ENCODE results near the gene C1orf35.
A peak's percentile ranks its signal among the peaks of the same experiment; 100 is the strongest.

C1orf35 gene

GRCh38 chr1:228082918-228083870, 19.9 kb downstream of the C1orf35 start:
- DNase-seq (ENCODE audit: extremely low spot score, insufficient read length, low read depth) (no peak), FAIRE-seq (peak; percentile 56)

- FAIRE-seq (peak; percentile 88), DNase-seq (ENCODE audit: extremely low spot score, insufficient read length, low read depth) (peak; percentile 99)
Observed at GRCh38 chr1:228082214-228082917, 20.8 kb downstream of the C1orf35 start, which contains the start of gene ARF1. ARF1 (plus strand) TSS chr1:228082708; CDS start chr1:228097115, 14,407 bp downstream.

GRCh38 chr1:228081578-228082213, 21.4 kb downstream of the C1orf35 start:
- DNase-seq (ENCODE audit: extremely low spot score, insufficient read length, low read depth) (no peak), FAIRE-seq (no peak)

GRCh38 chr1:228081144-228081543, 22.0 kb downstream of the C1orf35 start:
- no peak for DNase-seq (ENCODE audit: extremely low spot score, insufficient read length, low read depth)
- FAIRE-seq: no peak

GRCh38 chr1:228079601-228080263, 23.4 kb downstream of the C1orf35 start:
- FAIRE-seq (no peak), DNase-seq (ENCODE audit: extremely low spot score, insufficient read length, low read depth) (no peak)

GRCh38 chr1:228079013-228079412, 24.1 kb downstream of the C1orf35 start:
- FAIRE-seq: no peak
- no peak for DNase-seq (ENCODE audit: extremely low spot score, insufficient read length, low read depth)

- no peak for FAIRE-seq
- no peak for DNase-seq (ENCODE audit: extremely low spot score, insufficient read length, low read depth)
Observed at GRCh38 chr1:228077565-228078330, 25.4 kb downstream of the C1orf35 start.

- DNase-seq (ENCODE audit: extremely low spot score, insufficient read length, low read depth) (no peak), FAIRE-seq (no peak)
Observed at GRCh38 chr1:228076796-228077430, 26.2 kb downstream of the C1orf35 start.

GRCh38 chr1:228075801-228076271, 27.3 kb downstream of the C1orf35 start:
- FAIRE-seq (no peak), DNase-seq (ENCODE audit: extremely low spot score, insufficient read length, low read depth) (no peak)

GRCh38 chr1:228074954-228075730, 28.0 kb downstream of the C1orf35 start:
- DNase-seq (ENCODE audit: extremely low spot score, insufficient read length, low read depth) (no peak), FAIRE-seq (no peak)

- DNase-seq (ENCODE audit: extremely low spot score, insufficient read length, low read depth): no peak
- no peak for FAIRE-seq
Observed at GRCh38 chr1:228073857-228074545, 29.1 kb downstream of the C1orf35 start.

- FAIRE-seq: no peak
- DNase-seq (ENCODE audit: extremely low spot score, insufficient read length, low read depth): no peak
Observed at GRCh38 chr1:228073061-228073856, 29.9 kb downstream of the C1orf35 start.

GRCh38 chr1:228072658-228073043, 30.5 kb downstream of the C1orf35 start:
- DNase-seq (ENCODE audit: extremely low spot score, insufficient read length, low read depth): no peak
- no peak for FAIRE-seq

GRCh38 chr1:228071839-228072657, 31.1 kb downstream of the C1orf35 start:
- FAIRE-seq (no peak), DNase-seq (ENCODE audit: extremely low spot score, insufficient read length, low read depth) (no peak)

GRCh38 chr1:228070851-228071250, 32.3 kb downstream of the C1orf35 start:
- no peak for FAIRE-seq

GRCh38 chr1:228070173-228070572, 33.0 kb downstream of the C1orf35 start:
- DNase-seq (ENCODE audit: extremely low spot score, insufficient read length, low read depth) (no peak), FAIRE-seq (no peak)

More at GRCh38 chr1:228070851-228071250, 32.3 kb downstream of the C1orf35 start:
- no peak for DNase-seq (ENCODE audit: extremely low spot score, insufficient read length, low read depth)

Measured in GM18507 (cell line).